OCI-LY3 (cell line): ENCODE data around the gene HACD2.

Experiments used
- H2AFZ ChIP-seq: fragments of 200-600, 300-600 bp; shearing (Covaris generic); 2 replicates; pipeline ENCODE4 v1.6.0; 2014; ENCODE audit warnings: antibody characterized with exemption, low read depth, low read length
- H3K27ac ChIP-seq: fragments of 200-600, 300-600 bp; sonication (generic); 2 replicates; pipeline ENCODE4 v1.5.1; 2014; ENCODE audit warnings: mild to moderate bottlenecking, low read length, moderate library complexity, mixed read lengths
- H3K27me3 ChIP-seq: fragments of 200-600, 300-600 bp; sonication (generic); 2 replicates; pipeline ENCODE4 v1.6.1; 2014; ENCODE audit warnings: low read depth, low read length, mixed read lengths
- H3K36me3 ChIP-seq: fragments of 200-600, 300-600 bp; sonication (generic); replicated peaks from 2 replicates; pipeline ENCODE3; 2014; ENCODE audit warnings: low read depth, low read length, mixed read lengths
- H3K4me1 ChIP-seq: fragments of 300-600, 200-600 bp; sonication (generic); 2 replicates; pipeline ENCODE4 v1.6.1; 2014; ENCODE audit warnings: low read length, mixed read lengths
- H3K4me2 ChIP-seq: fragments of 200-600, 300-600 bp; sonication (generic); 2 replicates; pipeline ENCODE4 v1.6.1; 2014; ENCODE audit warnings: low read length, mixed read lengths
- H3K4me3 ChIP-seq: fragments of 300-600, 200-600 bp; sonication (generic); 2 replicates; pipeline ENCODE4 v1.5.1; 2014; ENCODE audit warnings: antibody characterized with exemption, mild to moderate bottlenecking, low read length, moderate library complexity
- H3K79me2 ChIP-seq: fragments of 300-600, 200-600 bp; shearing (Covaris generic); 2 replicates; pipeline ENCODE4 v1.6.1; 2014; ENCODE audit warnings: mild to moderate bottlenecking, low read length, mixed read lengths
- H3K9ac ChIP-seq: fragments of 300-600, 200-600 bp; shearing (Covaris generic); 2 replicates; pipeline ENCODE4 v1.6.0; 2014; ENCODE audit warnings: mild to moderate bottlenecking, low read length, moderate library complexity
- H3K9me3 ChIP-seq: fragments of 200-600, 300-600 bp; shearing (Covaris generic); 2 replicates; pipeline ENCODE4 v1.6.1; 2014; ENCODE audit warnings: low read length, mixed read lengths; ENCODE audit not compliant: insufficient read depth
- H4K20me1 ChIP-seq: fragments of 200-600, 300-600 bp; sonication (generic); 2 replicates; pipeline ENCODE4 v1.6.1; 2016; ENCODE audit warnings: low read length, mixed read lengths; ENCODE audit not compliant: insufficient read depth
- CTCF ChIP-seq: fragments of 200-600, 300-600 bp; sonication (generic); IDR thresholded peaks from 2 replicates; pipeline ENCODE4 v1.5.1; 2014; ENCODE audit warnings: antibody characterized with exemption, low read length, low read depth
- EZH2phosphoT487 ChIP-seq: fragments of 200-600 bp; shearing (Covaris generic); IDR thresholded peaks from 2 replicates; pipeline ENCODE4 v1.6.1; 2018; ENCODE audit warnings: antibody characterized with exemption, mixed run types, low read depth

Gene HACD2

GRCh38 chr3:123449102-123449996, 135.5 kb downstream of the HACD2 start:
- H3K4me3 ChIP-seq: peak overlapping the region; percentile 33; the same call in 1 of the 2 replicates
- no peak overlapping the region for H3K9ac ChIP-seq
- no peak overlapping the region for H2AFZ ChIP-seq
- H3K4me2 ChIP-seq: no peak overlapping the region
- H3K4me1 ChIP-seq: no peaks in the 10 kb centered on the region
- no peaks in the 10 kb centered on the region for H3K9me3 ChIP-seq
- TF ChIP-seq EZH2phosphoT487 (no peak), CTCF (no peak)
- no peak overlapping the region for H3K27ac ChIP-seq
- H3K27me3 ChIP-seq: peaks cover 6% of the 10 kb centered on the region; the same call in 1 of the 2 replicates
- no peaks in the 10 kb centered on the region for H4K20me1 ChIP-seq
- H3K79me2 ChIP-seq: no peaks in the 10 kb centered on the region
- H3K36me3 ChIP-seq: no peaks in the 10 kb centered on the region

GRCh38 chr3:123448536-123449101, 136.2 kb downstream of the HACD2 start, which contains the start of gene ADCY5:
TSS of gene ADCY5 (minus strand) at chr3:123449090. CDS start at chr3:123448545, 545 bp downstream.
- Histone ChIP-seq H3K9me3 (no peaks in the 10 kb centered on the region), H3K4me2 (no peak within 1 kb of the TSS), H3K36me3 (no peaks in the 10 kb centered on the region), H3K4me1 (no peaks in the 10 kb centered on the region), H3K4me3 (peak within 1 kb of the TSS; percentile 33), H3K9ac (no peak within 1 kb of the TSS), H4K20me1 (no peaks in the 10 kb centered on the region), H3K79me2 (no peaks in the 10 kb centered on the region), H3K27ac (no peak within 1 kb of the TSS), H2AFZ (no peak within 1 kb of the TSS), H3K27me3 (peaks cover 9% of the 10 kb centered on the region)
- TF ChIP-seq EZH2phosphoT487 (no peak), CTCF (no peak)

- TF ChIP-seq CTCF (no peak), EZH2phosphoT487 (no peak)
- Histone ChIP-seq H3K79me2 (no peaks in the 10 kb centered on the region), H3K4me1 (no peaks in the 10 kb centered on the region), H3K4me2 (no peak overlapping the region), H3K36me3 (no peaks in the 10 kb centered on the region), H2AFZ (no peak overlapping the region), H4K20me1 (no peaks in the 10 kb centered on the region), H3K9ac (no peak overlapping the region), H3K9me3 (no peaks in the 10 kb centered on the region), H3K27ac (no peak overlapping the region), H3K27me3 (peaks cover 9% of the 10 kb centered on the region), H3K4me3 (no peak overlapping the region)
Measured at GRCh38 chr3:123447749-123448517, 136.9 kb downstream of the HACD2 start.

- no peak overlapping the region for H3K27ac ChIP-seq
- no peaks in the 10 kb centered on the region for H4K20me1 ChIP-seq
- no peaks in the 10 kb centered on the region for H3K79me2 ChIP-seq
- TF ChIP-seq CTCF (no peak), EZH2phosphoT487 (no peak)
- peaks cover 9% of the 10 kb centered on the region for H3K27me3 ChIP-seq
- H3K9ac ChIP-seq: no peak overlapping the region
- H3K4me1 ChIP-seq: no peaks in the 10 kb centered on the region
- H2AFZ ChIP-seq: no peak overlapping the region
- no peak overlapping the region for H3K4me2 ChIP-seq
- no peak overlapping the region for H3K4me3 ChIP-seq
- H3K36me3 ChIP-seq: no peaks in the 10 kb centered on the region
- H3K9me3 ChIP-seq: no peaks in the 10 kb centered on the region
Measured at GRCh38 chr3:123447416-123447748, 137.5 kb downstream of the HACD2 start.
